HG02970 (cell line): Measurements from ENCODE around the gene A2ML1.
"Not testable (repeated sequence)": the region's sequence is repeated elsewhere in the genome, so short reads cannot be mapped to it uniquely, and the experiment has no call there.

Experiments used
- ATAC-seq: cut with Tn5 transposase; IDR thresholded peaks from one replicate; pipeline ENCODE4 v1.9.1; 2021; ENCODE audit warnings: mild to moderate bottlenecking, moderate library complexity, moderate number of reproducible peaks; ENCODE audit not compliant: unreplicated experiment, low FRiP score

Gene A2ML1

GRCh38 chr12:8816448-8817050, 5.9 kb upstream of the A2ML1 start:
- no peak for ATAC-seq

GRCh38 chr12:8817856-8818255, 4.6 kb upstream of the A2ML1 start:
- no peak for ATAC-seq

- ATAC-seq, result no peak
Observed at GRCh38 chr12:8818526-8818925, 3.9 kb upstream of the A2ML1 start.

- no peak for ATAC-seq
Observed at GRCh38 chr12:8819666-8819980, 2.8 kb upstream of the A2ML1 start.

- ATAC-seq, result not testable (repeated sequence)
Observed at GRCh38 chr12:8820676-8821407, 1.6 kb upstream of the A2ML1 start.

- no peak for ATAC-seq
Observed at GRCh38 chr12:8821591-8821990, 830 bp upstream of the A2ML1 start.

- no peak for ATAC-seq
Observed at GRCh38 chr12:8823565-8824300, 1.3 kb downstream of the A2ML1 start.

GRCh38 chr12:8827551-8828256, 5.3 kb downstream of the A2ML1 start:
- no peak for ATAC-seq

GRCh38 chr12:8828257-8829124, 6.1 kb downstream of the A2ML1 start:
- ATAC-seq, result no peak

- no peak for ATAC-seq
Observed at GRCh38 chr12:8829125-8829518, 6.7 kb downstream of the A2ML1 start.

- ATAC-seq, result no peak
Observed at GRCh38 chr12:8829621-8830020, 7.2 kb downstream of the A2ML1 start.

GRCh38 chr12:8831116-8831515, 8.7 kb downstream of the A2ML1 start:
- no peak for ATAC-seq

- no peak for ATAC-seq
Observed at GRCh38 chr12:8832500-8832899, 10.1 kb downstream of the A2ML1 start.

GRCh38 chr12:8834230-8834629, 11.8 kb downstream of the A2ML1 start:
- ATAC-seq, result no peak

- ATAC-seq, result no peak
Observed at GRCh38 chr12:8837291-8837690, 14.9 kb downstream of the A2ML1 start.

GRCh38 chr12:8840321-8840720, 17.9 kb downstream of the A2ML1 start:
- ATAC-seq, result no peak

GRCh38 chr12:8840938-8841633, 18.7 kb downstream of the A2ML1 start:
- ATAC-seq, result no peak

GRCh38 chr12:8841778-8842177, 19.4 kb downstream of the A2ML1 start:
- no peak for ATAC-seq

GRCh38 chr12:8844665-8845064, 22.2 kb downstream of the A2ML1 start:
- no peak for ATAC-seq

- no peak for ATAC-seq
Observed at GRCh38 chr12:8846305-8846704, 23.9 kb downstream of the A2ML1 start.
